GM18867 (cell line): Measurements from ENCODE around the gene PBXIP1.
A peak's percentile ranks its signal among the peaks of the same experiment; 100 is the strongest.
"Not testable (repeated sequence)": the region's sequence is repeated elsewhere in the genome, so short reads cannot be mapped to it uniquely, and the experiment has no call there.

Source experiments
- ATAC-seq: cut with Tn5 transposase; IDR thresholded peaks from one replicate; pipeline ENCODE4 v1.9.1; 2021; ENCODE audit warnings: mild to moderate bottlenecking, moderate library complexity; ENCODE audit not compliant: unreplicated experiment

Gene PBXIP1

GRCh38 chr1:154938604-154939399 lies 17.1 kb downstream of the PBXIP1 start:
- no peak for ATAC-seq

- no peak for ATAC-seq
Observed at GRCh38 chr1:154937988-154938386, 17.9 kb downstream of the PBXIP1 start.

- ATAC-seq = peak; percentile 67
Observed at GRCh38 chr1:154937085-154937987, 18.6 kb downstream of the PBXIP1 start.

GRCh38 chr1:154936555-154937084 lies 19.3 kb downstream of the PBXIP1 start, which contains the start of gene PMVK:
Gene PMVK, minus strand, starts transcription at chr1:154936719. Its CDS starts 34 bp downstream, at chr1:154936685.
- ATAC-seq = peak; percentile 80

GRCh38 chr1:154935749-154936554 lies 19.9 kb downstream of the PBXIP1 start:
- ATAC-seq = peak; percentile 4

- ATAC-seq = no peak
Observed at GRCh38 chr1:154934358-154934948, 21.4 kb downstream of the PBXIP1 start.

- ATAC-seq = no peak
Observed at GRCh38 chr1:154931940-154932487, 23.9 kb downstream of the PBXIP1 start.

- ATAC-seq = no peak
Observed at GRCh38 chr1:154926201-154926600, 29.7 kb downstream of the PBXIP1 start.

GRCh38 chr1:154925335-154926170 lies 30.3 kb downstream of the PBXIP1 start:
- ATAC-seq = no peak

- ATAC-seq = no peak
Observed at GRCh38 chr1:154923695-154924094, 32.2 kb downstream of the PBXIP1 start.

GRCh38 chr1:154913273-154913672 lies 42.6 kb downstream of the PBXIP1 start:
- ATAC-seq = no peak

- no peak for ATAC-seq
Observed at GRCh38 chr1:154912755-154913154, 43.1 kb downstream of the PBXIP1 start.

GRCh38 chr1:154911691-154912550 lies 44.0 kb downstream of the PBXIP1 start:
- ATAC-seq = no peak

GRCh38 chr1:154910851-154911250 lies 45.0 kb downstream of the PBXIP1 start:
- no peak for ATAC-seq

- ATAC-seq = no peak
Observed at GRCh38 chr1:154908937-154909336, 47.0 kb downstream of the PBXIP1 start.

GRCh38 chr1:154908129-154908528 lies 47.8 kb downstream of the PBXIP1 start:
- ATAC-seq = not testable (repeated sequence)

GRCh38 chr1:154906621-154907081 lies 49.2 kb downstream of the PBXIP1 start:
- no peak for ATAC-seq
